Caki2 (cell line): ENCODE data around the gene TSPAN10. TPM values are rescaled to one million over a fixed set of nuclear protein-coding genes. Genes with fewer than 3 reads are reported as not detected.
A peak's percentile ranks its signal among the peaks of the same experiment; 100 is the strongest.

Experiments used
- DNase-seq: peaks from one replicate; pipeline ENCODE4 v3.0.0-alpha.2; 2015; ENCODE audit warnings: low read depth
- in situ Hi-C: cut with HindIII; loops from 2 replicates; pipeline ENCODE4 v1.10.0; 2016; ENCODE audit warnings: low sequenced_read_pairs, low pct_unique_long_range_greater_than_20kb, mixed read lengths
- total RNA-seq: library from RNA; depleted of rRNA; stranded (reverse); fragments of >200 nt; shearing (Covaris generic); gene quantifications from 2 replicates; pipeline ENCODE4 v1.2.3, GENCODE V29; 2014; ENCODE audit warnings: low replicate concordance

Gene TSPAN10
- total RNA-seq, 1 experiment from 2014 or later, result 9.6 TPM

DNA sequence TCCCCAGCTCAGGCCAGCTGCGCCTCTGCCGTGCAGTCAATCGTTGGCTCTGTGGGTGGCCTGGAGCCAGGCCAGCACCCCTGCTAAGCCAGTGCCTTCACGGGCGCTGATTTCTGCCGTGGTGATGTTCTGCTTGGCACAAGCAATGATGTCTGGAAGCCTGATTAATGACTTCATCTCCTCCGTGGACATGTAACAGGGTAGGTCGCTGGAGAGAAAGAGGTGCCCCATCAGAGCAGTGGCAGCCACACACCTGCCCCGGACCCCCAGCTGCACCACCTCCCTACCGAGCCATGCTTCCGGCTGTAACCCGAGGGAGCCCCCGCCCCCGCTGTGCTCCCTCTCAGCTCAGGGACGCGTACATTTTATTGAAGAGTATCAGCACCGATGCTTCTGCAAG lies 44.7 kb downstream of the TSPAN10 start:
- DNase-seq, result peak; percentile 70

DNA sequence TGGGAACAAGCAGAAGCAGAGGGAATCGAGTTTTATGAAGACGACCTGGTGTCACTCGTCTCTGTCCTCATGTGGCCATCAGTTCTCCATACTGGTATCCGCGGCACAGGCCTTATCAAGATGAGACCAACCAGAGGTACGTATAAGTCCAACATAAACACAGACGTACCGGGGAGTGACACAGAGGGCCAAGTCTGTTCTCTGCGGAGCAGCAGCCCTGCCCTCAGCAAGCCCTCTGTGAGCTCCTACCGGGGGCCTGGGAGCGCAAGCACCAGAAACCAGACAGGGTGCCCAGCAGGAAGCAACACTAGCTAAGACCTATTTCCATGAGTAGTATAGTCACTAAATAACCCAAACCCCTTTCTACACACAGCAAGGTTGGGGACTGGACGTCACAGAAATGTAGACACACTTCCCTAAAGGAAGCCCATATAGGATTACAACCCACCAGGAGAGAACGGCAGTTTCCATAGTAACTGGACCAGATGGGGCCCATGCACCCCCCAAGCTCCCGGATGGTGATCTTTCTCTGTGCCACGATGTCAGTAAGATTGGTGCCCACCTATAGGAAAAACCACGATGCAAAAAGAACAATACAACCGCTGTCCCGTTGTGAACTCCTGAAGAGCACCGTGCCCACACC lies 45.7 kb downstream of the TSPAN10 start:
- no peak for DNase-seq
- in situ Hi-C loops, result no loop called here

More for the DNA sequence above, 44.7 kb downstream of the TSPAN10 start:
- in situ Hi-C loops, result no loop called here

DNA sequence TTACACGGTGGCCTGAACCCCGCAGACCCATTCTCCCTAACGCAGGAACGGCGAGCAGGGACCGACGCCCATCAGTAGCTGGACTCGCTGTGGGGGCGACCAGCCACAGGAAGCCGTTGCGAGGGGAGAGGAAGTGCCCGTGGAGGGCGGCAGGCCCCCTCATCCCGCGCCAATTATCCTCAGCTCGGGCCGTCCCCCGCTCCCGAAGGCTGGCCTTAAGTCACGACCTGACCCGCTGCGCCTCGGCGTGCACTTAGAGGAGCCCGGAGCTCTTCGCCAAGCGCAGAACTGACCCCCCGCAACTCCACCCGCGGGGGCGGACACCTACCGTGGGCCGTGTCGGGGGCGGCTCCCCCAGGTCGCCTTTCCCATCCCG lies 46.2 kb downstream of the TSPAN10 start:
- in situ Hi-C loops, result no loop called here
- no peak for DNase-seq

DNA sequence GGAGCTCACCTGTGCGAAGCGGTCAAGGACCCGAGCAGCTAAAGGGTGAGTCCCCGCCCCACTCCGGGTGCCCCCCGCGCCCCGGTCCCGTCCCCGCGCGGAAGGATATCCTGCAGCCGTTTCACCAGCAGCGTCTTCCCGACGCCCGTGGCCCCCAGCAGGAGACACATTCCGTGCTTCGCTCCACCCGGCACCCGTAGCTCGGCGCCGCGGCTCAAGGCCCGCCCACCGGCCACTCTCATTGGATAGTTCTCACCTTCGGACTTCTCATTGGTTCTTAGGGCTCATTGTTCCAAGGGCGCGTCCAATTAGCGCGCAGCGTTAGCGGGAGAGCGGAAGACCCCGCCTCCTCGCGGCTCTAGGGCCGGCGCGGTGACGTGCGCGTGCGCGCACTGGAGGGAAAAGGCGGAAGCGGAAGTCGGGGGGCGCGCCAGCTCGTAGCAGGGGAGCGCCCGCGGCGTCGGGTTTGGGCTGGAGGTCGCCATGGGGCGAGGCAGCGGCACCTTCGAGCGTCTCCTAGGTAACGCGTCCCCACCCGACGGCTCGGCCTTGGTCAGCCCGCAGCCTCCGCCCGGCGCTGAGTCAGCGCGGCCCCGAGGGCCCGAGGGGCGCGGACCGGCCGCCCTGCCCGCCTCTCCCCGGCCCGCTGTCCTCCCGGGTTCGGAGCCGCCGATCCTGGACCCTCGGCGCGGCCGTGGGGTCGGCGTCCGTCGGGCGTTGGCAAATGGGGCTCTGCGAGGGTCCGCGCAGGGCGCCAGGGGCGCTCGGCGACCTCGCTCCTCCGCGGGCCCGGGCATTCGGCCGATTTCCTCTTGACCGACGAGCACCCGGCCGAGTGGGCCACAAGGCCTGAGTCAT lies 46.8 kb downstream of the TSPAN10 start, which contains the start of the genes ARL16 and HGS:
ARL16 (minus strand) TSS at position 214 of the 858 bp plus-strand sequence; CDS start at position 170, 44 bp downstream.
HGS (plus strand) TSS at position 428 of the 858 bp plus-strand sequence; CDS start at position 484, 56 bp downstream.
- in situ Hi-C loops, result no loop called here
- DNase-seq, result peak; percentile 99

DNA sequence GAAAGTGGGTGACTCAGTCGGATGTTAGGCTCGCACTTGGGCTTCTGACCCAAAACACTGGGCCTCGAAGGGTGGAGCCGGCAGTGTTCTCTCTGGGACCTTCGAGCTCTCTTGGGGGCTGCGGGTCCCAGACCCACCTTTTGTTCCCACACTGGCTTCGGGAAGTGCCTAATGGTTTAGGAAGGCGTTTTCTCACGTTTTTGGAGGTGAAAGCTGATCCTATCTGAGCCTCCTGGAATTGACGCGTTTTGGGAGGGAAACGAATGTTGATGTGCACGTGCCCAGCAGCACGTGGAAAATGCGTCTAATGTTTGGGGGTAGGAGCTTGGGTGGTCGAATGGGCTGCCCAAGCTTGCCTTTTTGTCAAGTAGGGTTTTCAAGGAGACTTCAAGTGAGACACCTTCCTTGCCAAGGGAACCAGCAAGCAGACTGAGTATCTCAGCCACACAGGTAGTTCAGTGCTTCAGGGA lies 47.5 kb downstream of the TSPAN10 start:
- DNase-seq, result no peak
- in situ Hi-C loops, result no loop called here

DNA sequence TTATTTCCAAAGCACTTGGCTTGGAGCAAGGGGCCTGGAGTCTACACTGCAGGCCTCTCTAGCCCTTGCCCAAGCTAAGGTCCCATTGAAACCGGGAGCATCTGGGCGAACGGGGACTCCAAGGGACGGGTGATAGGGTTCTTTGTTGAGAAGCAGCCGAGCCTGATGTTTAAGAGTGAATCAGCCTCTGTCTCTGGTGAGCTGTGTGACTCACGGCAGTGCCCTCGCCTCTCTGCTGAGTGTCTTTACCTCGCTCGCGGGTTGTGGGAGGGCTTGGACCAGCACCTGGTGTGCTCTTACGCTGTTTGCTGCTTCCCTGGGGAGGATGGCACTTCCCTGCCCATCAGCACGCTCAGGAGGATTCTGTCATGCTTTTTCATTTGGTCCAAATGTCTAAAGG lies 48.1 kb downstream of the TSPAN10 start:
- in situ Hi-C loops, result no loop called here
- DNase-seq, result peak; percentile 49

DNA sequence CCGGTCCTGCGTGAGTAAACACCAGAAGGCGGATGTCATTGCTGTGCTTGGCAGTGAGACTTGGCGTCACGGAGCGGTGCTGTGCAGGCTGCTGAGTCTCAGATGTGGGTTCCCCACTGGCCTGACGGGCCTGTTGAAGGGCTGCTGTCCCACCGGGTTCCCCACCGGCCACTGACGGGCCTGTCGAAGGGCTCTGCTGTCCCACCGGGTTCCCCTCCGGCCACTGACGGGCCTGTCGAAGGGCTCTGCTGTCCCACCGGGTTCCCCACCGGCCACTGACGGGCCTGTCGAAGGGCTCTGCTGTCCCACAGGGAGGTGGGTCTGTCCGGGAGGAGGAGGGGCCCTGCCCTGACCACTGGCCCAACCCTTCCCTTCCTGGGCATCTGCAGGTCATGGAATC lies 49.6 kb downstream of the TSPAN10 start:
- in situ Hi-C loops, result no loop called here
- DNase-seq, result no peak

DNA sequence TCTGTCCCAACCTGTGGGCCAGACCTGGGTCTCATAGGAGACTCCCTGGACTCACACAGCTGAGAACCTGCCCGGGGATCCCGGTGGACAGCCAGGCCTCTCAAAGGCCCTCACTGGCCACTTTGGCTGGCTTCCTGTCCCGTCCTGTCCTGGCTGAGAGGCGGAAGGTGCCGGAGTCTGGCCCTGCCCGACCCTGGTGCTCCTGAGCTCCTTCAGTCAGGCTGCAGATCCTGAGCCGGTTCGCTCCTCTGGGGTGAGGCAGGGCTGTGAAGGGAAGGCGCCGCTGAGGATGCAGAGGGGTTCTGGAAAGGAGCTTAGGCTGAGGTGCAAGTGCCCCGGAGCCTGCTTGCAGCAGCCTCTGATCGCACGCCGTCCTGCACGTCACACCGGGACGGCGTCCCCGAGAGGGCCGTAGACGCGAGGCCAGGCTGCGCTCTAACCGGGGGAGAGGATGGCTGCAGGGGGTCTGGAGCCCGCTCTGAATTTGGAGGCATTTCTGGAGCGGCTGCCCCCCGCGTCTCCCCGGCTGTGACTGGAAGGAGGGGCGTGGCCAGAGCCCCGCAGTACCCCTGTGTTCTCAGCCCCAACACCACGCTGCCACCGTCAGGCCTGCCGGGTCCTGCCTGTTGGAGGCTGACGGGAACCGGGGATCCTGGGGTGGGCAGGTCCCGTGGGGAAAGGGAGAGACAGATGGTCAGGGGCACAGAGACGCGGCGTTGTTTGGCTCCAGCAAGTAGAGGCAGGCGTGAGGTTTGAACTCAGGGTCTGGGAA lies 51.0 kb downstream of the TSPAN10 start:
- in situ Hi-C loops, result no loop called here
- DNase-seq, result no peak

DNA sequence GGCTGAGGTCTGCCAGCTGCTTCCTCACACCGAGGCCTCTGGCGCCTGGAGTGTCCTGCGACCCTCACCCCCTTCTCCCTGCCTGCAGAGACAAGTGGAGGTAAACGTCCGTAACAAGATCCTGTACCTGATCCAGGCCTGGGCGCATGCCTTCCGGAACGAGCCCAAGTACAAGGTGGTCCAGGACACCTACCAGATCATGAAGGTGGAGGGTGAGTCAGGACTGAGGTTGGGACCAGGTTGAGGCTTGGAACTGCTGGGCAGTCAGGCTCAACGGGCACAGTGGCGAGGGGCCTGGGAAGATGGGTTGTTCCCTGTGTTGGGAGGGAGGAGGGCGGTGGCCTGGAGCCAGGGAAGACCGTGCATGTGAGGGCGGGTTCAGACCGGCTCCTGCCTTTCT lies 51.6 kb downstream of the TSPAN10 start:
- no peak for DNase-seq
- in situ Hi-C loops, result no loop called here

DNA sequence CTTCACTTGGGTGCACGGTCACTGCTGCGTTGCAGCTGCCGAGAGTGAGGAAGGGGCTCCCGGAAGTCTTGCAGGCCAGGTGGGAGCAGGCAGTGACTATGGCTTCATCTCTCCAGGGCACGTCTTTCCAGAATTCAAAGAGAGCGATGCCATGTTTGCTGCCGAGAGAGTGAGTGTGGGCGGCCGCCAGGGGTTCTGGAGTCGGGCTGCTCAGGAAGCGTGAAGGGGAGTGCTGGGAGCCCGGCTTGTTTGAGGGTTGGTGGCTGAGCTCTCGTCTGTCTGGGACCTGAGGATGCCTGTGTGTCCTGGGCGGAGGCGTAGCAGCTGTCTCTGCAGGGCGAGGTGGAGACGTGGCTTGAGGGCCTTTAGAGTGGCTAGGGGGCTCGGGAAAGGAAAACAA lies 53.1 kb downstream of the TSPAN10 start:
- in situ Hi-C loops, result no loop called here
- DNase-seq, result no peak

DNA sequence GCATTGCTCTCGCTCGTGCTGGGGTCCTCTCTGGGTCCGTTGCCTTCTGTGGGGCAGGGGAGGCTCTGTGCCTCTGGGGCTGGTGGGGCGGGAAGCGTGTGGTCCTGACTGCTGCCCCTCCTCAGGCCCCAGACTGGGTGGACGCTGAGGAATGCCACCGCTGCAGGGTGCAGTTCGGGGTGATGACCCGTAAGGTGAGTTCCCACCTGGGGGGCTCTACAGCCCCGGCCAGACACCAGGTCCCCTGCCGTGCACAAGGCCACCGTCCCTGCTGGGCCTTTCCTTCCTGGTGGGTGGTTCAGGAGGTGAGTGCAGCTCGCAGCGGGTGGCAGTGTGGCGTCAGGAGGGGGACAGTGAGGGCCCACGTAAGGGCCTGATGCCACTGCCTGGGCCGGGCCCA lies 53.6 kb downstream of the TSPAN10 start:
- DNase-seq, result no peak
- in situ Hi-C loops, result no loop called here

DNA sequence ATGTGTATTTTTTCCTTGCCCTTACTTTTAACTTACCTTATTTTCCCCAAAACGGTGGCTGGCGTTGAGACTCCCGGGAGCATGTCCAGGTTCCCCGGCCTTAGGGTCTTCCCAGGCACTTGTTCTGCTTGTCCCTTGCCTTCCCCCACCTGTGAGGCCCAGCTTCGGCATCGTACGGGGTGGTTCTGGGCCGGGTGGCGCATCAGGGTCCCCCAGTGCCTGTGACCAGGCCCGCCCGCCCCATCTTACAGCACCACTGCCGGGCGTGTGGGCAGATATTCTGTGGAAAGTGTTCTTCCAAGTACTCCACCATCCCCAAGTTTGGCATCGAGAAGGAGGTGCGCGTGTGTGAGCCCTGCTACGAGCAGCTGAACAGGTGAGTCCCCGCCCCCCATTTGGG lies 54.2 kb downstream of the TSPAN10 start:
- in situ Hi-C loops, result no loop called here
- no peak for DNase-seq

DNA sequence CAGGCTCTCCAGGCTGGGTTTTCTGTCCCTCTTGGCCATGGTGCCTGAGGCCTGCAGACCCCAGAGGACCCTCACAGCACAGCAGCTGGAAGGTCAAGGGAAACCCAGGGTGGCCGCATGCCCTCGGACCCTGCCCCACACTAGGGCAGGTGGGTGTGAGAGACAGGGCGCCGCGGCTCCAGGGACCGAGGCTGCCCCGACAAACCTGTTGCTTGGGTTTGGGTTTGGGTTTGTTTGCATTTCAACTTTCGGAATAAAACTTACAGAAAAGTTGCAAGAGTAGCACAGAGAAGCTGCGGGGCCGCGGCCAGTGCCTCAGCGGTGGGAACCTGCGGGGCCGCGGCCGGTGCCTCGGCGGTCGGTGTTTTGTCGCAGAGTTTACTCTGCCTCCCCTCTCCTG lies 54.6 kb downstream of the TSPAN10 start:
- in situ Hi-C loops, result no loop called here
- DNase-seq, result no peak

DNA sequence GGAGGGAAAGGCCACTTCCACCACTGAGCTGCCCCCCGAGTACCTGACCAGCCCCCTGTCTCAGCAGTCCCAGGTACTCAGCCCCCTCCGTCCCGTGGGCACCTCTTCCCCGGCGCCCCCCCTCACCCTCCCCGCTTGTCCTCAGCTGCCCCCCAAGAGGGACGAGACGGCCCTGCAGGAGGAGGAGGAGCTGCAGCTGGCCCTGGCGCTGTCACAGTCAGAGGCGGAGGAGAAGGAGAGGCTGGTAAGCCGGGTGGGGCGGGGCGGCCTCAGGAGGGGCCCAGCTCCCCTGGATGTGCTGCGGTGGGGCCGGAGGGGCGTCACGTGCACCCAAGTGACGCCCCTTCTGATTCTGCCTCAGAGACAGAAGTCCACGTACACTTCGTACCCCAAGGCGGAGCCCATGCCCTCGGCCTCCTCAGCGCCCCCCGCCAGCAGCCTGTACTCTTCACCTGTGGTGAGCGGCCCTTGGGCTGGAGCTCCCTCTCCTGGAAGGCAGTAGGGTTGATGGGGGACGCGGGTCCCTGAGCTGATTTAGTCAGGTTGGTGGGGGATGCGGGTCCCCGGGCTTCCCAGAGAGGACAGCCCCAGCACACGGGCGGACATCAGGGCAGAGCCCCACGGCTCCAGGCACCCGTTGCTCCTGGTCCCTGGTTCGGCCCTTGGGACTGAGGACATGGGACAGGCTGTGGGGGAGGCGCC lies 56.7 kb downstream of the TSPAN10 start:
- DNase-seq, result no peak
- in situ Hi-C loops, result no loop called here

DNA sequence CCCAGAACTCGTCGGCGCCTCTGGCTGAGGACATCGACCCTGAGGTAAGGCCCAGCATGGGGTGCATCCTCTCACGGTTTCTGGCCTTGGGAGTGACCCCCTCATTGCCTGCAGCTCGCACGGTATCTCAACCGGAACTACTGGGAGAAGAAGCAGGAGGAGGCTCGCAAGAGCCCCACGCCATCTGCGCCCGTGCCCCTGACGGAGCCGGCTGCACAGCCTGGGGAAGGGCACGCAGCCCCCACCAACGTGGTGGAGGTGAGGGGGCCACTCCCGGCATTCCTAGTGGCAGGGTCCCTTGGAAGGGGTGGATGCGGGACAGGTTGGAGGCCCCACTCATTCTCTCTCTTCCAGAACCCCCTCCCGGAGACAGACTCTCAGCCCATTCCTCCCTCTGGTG lies 57.8 kb downstream of the TSPAN10 start:
- no peak for DNase-seq
- in situ Hi-C loops, result no loop called here

DNA sequence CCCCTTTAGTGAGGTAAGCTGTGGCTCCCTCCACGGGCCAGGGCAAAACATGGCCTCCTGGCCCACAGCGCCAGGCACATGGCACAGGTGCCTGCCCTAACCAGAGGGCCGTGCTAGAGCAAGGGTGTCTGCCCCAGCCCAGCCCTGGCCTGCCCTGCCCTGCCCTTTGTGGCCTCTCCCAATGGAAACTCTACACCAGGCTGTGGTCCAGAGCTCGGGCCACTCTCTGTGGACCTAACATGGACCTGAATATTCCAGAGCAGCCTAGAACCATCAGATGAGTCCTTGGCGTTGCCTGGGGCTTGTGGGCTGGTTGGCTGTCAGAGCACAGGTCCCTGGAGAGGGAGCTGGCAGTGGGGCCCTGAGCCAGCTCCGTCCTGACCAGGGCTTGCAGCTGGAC lies 58.2 kb downstream of the TSPAN10 start:
- no peak for DNase-seq
- in situ Hi-C loops, result no loop called here

DNA sequence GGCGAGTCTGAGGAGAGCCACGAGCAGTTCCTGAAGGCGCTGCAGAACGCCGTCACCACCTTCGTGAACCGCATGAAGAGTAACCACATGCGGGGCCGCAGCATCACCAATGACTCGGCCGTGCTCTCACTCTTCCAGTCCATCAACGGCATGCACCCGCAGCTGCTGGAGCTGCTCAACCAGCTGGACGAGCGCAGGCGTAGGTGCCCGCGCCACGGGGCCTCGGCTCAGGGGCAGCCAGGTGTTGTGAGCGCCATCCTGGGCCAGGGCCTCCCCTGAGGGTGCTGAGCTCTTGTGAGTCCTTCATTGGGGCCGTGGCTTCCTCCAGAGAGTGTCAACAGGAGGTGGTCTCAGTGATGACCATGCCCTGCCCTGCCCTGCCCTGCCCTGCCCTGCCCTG lies 58.8 kb downstream of the TSPAN10 start:
- in situ Hi-C loops, result no loop called here
- no peak for DNase-seq

DNA sequence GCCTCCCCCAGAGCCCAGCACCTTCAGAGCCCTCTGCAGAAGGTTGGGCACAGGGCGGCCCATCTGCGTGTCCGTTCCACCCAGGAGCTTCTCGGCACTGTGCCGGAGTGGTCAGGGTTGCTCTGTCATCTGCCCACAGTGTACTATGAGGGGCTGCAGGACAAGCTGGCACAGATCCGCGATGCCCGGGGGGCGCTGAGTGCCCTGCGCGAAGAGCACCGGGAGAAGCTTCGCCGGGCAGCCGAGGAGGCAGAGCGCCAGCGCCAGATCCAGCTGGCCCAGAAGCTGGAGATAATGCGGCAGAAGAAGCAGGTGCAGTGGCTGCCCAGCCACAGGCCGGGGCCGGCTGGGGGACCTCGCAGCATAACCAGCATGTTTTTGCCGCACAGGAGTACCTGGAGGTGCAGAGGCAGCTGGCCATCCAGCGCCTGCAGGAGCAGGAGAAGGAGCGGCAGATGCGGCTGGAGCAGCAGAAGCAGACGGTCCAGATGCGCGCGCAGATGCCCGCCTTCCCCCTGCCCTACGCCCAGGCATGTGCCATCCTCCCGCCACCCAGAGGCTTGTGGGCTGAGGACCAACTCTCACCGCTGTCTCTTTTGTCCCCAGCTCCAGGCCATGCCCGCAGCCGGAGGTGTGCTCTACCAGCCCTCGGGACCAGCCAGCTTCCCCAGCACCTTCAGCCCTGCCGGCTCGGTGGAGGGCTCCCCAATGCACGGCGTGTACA lies 59.4 kb downstream of the TSPAN10 start:
- in situ Hi-C loops, result no loop called here
- DNase-seq, result no peak
